ENCODE measurements around the gene WNT6.

GRCh38 chr2:218837495-218837894 is 22.1 kb upstream of the WNT6 start:
- no peak for TF ChIP-seq CTCF (IDR thresholded peaks at IDR 0.05; ENCODE audit: low read depth, low read length, poor library complexity, severe bottlenecking)
- no peak for TF ChIP-seq EZH2phosphoT487 (IDR thresholded peaks at IDR 0.05; ENCODE audit: borderline replicate concordance, low read length)

Measured in DOHH2 (cell line).